ENCODE measurements around the gene DLGAP1.

The DLGAP1 gene

GRCh38 chr18:4445902-4446301 lies 9.2 kb downstream of the DLGAP1 start (continued):
- TF ChIP-seq ZNF530 (tag by site-specific recombination; IDR thresholded peaks at IDR 0.05; ENCODE audit: low read depth) (no peak), ZNF433 (tag by site-specific recombination; IDR thresholded peaks at IDR 0.05; ENCODE audit: low read depth) (no peak), ZNF560 (tag by site-specific recombination; IDR thresholded peaks at IDR 0.05; ENCODE audit: borderline replicate concordance) (no peak)

- Histone ChIP-seq H3K9me3 (ENCODE audit: control insufficient read depth, insufficient read depth, low read depth, low read length) (no peaks in the 10 kb centered on the region), H3K4me3 (ENCODE audit: low read depth, low read length) (no peak overlapping the region), H3K36me3 (ENCODE audit: control insufficient read depth in 2 of 2, insufficient read depth in 1 of 2, low read length in 2 of 2) (no peaks in the 10 kb centered on the region), H3K27ac (ENCODE audit: extremely low read depth, low read depth, low read length) (no peak overlapping the region), H3K4me1 (ENCODE audit: control insufficient read depth, insufficient read depth, low read length) (no peaks in the 10 kb centered on the region)
- CTCF ChIA-PET = no interaction called here
- POLR2A ChIA-PET = no interaction called here
- TF ChIP-seq ZNF658 (tag by site-specific recombination; IDR thresholded peaks at IDR 0.05) (no peak), ZFP3 (tag by site-specific recombination; IDR thresholded peaks at IDR 0.05; ENCODE audit: low read depth) (no peak), ZNF140 (tag by site-specific recombination; IDR thresholded peaks at IDR 0.05) (no peak), PRDM10 (tag by site-specific recombination; IDR thresholded peaks at IDR 0.05) (no peak), ZNF2 (tag by site-specific recombination; IDR thresholded peaks at IDR 0.05) (no peak), ZNF121 (tag by site-specific recombination; IDR thresholded peaks at IDR 0.05) (no peak), WT1 (tag by site-specific recombination; IDR thresholded peaks at IDR 0.05) (no peak), ZNF792 (tag by site-specific recombination; IDR thresholded peaks at IDR 0.05) (no peak), ZBTB48 (tag by site-specific recombination; IDR thresholded peaks at IDR 0.05) (no peak), ZNF214 (tag by site-specific recombination; IDR thresholded peaks at IDR 0.05; ENCODE audit: borderline replicate concordance) (no peak), ZBTB17 (tag by site-specific recombination; IDR thresholded peaks at IDR 0.05) (no peak), AEBP2 (tag by site-specific recombination; IDR thresholded peaks at IDR 0.05; ENCODE audit: borderline replicate concordance) (no peak), ZNF324 (tag by site-specific recombination; IDR thresholded peaks at IDR 0.05) (no peak), ZNF239 (tag by site-specific recombination; IDR thresholded peaks at IDR 0.05) (no peak), ZNF561 (tag by site-specific recombination; IDR thresholded peaks at IDR 0.05; ENCODE audit: borderline replicate concordance) (no peak)
Observed at GRCh38 chr18:4444306-4444705, 10.8 kb downstream of the DLGAP1 start.

- Histone ChIP-seq H3K4me3 (ENCODE audit: low read depth, low read length) (no peak overlapping the region), H3K36me3 (ENCODE audit: control insufficient read depth in 2 of 2, insufficient read depth in 1 of 2, low read length in 2 of 2) (no peaks in the 10 kb centered on the region), H3K9me3 (ENCODE audit: control insufficient read depth, insufficient read depth, low read depth, low read length) (no peaks in the 10 kb centered on the region), H3K4me1 (ENCODE audit: control insufficient read depth, insufficient read depth, low read length) (no peaks in the 10 kb centered on the region), H3K27ac (ENCODE audit: extremely low read depth, low read depth, low read length) (no peak overlapping the region)
- TF ChIP-seq ZBTB48 (tag by site-specific recombination; IDR thresholded peaks at IDR 0.05) (no peak), ZNF654 (tag by site-specific recombination; IDR thresholded peaks at IDR 0.05; ENCODE audit: low read depth) (no peak), KLF7 (tag by site-specific recombination; IDR thresholded peaks at IDR 0.05; ENCODE audit: borderline replicate concordance) (no peak), IKZF3 (tag by site-specific recombination; IDR thresholded peaks at IDR 0.05) (no peak), ZNF19 (tag by site-specific recombination; IDR thresholded peaks at IDR 0.05; ENCODE audit: low read depth) (no peak), KLF9 (tag by site-specific recombination; IDR thresholded peaks at IDR 0.05; ENCODE audit: low read depth) (no peak), OVOL3 (tag by site-specific recombination; IDR thresholded peaks at IDR 0.05) (no peak), ZSCAN18 (tag by site-specific recombination; IDR thresholded peaks at IDR 0.05) (no peak), ZNF621 (tag by site-specific recombination; IDR thresholded peaks at IDR 0.05) (no peak), ZNF366 (tag by site-specific recombination; conservative IDR thresholded peaks at IDR 0.05) (no peak), GLIS2 (tag by site-specific recombination; IDR thresholded peaks at IDR 0.05) (no peak)
- CTCF ChIA-PET = no interaction called here
- POLR2A ChIA-PET = no interaction called here
Observed at GRCh38 chr18:4441098-4441497, 14.0 kb downstream of the DLGAP1 start.
